ENCODE data around the gene ABCC8. TPM values are rescaled to one million over a fixed set of nuclear protein-coding genes. Genes with fewer than 3 reads are reported as not detected.

The ABCC8 gene
- total and polyA plus RNA-seq, 10 of the 15 experiments (the other 5 are each of a cell fraction or from before 2014, with no cell fraction given): not detected

- TF ChIP-seq POLR2AphosphoS2 (IDR thresholded peaks at IDR 0.05; ENCODE audit: low read depth, low read length) (no peak), ZNF217 (IDR thresholded peaks at IDR 0.05) (no peak), MTA3 (IDR thresholded peaks at IDR 0.05; ENCODE audit: borderline replicate concordance, low read length) (no peak), NR2F1 (conservative IDR thresholded peaks at IDR 0.05) (no peak), HDAC2 (IDR thresholded peaks at IDR 0.05) (no peak), YBX1 (IDR thresholded peaks at IDR 0.05) (no peak)
- TF ChIP-seq, protein P1, sequence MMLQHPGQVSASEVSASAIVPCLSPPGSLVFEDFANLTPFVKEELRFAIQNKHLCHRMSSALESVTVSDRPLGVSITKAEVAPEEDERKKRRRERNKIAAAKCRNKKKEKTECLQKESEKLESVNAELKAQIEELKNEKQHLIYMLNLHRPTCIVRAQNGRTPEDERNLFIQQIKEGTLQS (IDR thresholded peaks at IDR 0.05; ENCODE audit: borderline replicate concordance, extremely low read depth, low read depth, low read length): no peak
Observed at GRCh38 chr11:17513853-17514252, 37.2 kb upstream of the ABCC8 start (continued).

DNA sequence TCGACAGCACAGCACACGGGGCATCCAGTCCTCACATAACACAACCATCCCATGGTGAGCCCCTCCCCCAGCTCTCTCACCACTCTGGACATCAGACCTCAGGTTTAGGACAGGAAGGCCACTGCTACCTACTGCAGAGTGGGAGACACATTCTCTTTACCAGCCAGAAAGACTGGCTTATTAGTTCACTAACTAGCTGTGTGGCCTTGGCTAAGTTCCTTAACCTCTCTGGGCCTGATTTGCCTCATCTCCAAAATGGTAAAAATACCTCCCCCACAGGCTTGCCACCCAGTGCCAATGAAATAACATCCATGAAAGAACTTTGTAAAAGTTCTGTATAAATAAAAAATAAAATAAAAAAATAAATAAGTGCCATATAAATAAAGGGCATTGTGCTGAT is 35.5 kb upstream of the ABCC8 start:
- FAIRE-seq: no peak
- POLR2A ChIA-PET: no interaction called here
- no peak for DNase-seq (ENCODE audit: low read depth, low spot score)
- 0% methylated on average over 2 of the region's 2 CpGs for WGBS (ENCODE audit: insufficient coverage, insufficient replicate concordance, low lambda C conversion rate, missing lambda C conversion rate)
- RAD21 ChIA-PET (ENCODE audit: unreplicated experiment): no interaction called here
- H2AFZ ChIP-seq (ENCODE audit: control insufficient read depth, low read depth, low read length): no peak overlapping the region
- intact Hi-C loops (cut with micrococcal nuclease; ENCODE audit: unreplicated experiment) (no loop called here), in situ Hi-C loops (cut with MboI) (no loop called here)
- H3K27ac ChIP-seq (ENCODE audit: control insufficient read depth, insufficient read depth): no peak overlapping the region
- SMC1A ChIA-PET (ENCODE audit: uncharacterized antibody, unreplicated experiment): interaction anchor here (1.3 to 1.9 kb wide), 2 partner anchors 109 to 128 kb away, joined by 3 to 4 read pairs; no protein-coding TSS in a partner anchor
- no peak overlapping the region for H3K4me2 ChIP-seq (ENCODE audit: control insufficient read depth, insufficient read depth)
- no peaks in the 10 kb centered on the region for H3K36me3 ChIP-seq (ENCODE audit: control insufficient read depth in 2 of 2, insufficient read depth in 2 of 2, low read length in 1 of 2)
- no peaks in the 10 kb centered on the region for H3K79me2 ChIP-seq (ENCODE audit: control insufficient read depth, insufficient read depth, low read length)
- H3K27me3 ChIP-seq (replicated peaks in 1 of 2; ENCODE audit: control insufficient read depth in 2 of 2, insufficient read depth in 2 of 2, low read length in 1 of 2): peaks cover 0 to 2% of the 10 kb centered on the region in 2 experiments; a peak in 2 of 4 replicates
- TF ChIP-seq IKZF1 (conservative IDR thresholded peaks at IDR 0.05) (no peak), EZH2 (IDR thresholded peaks at IDR 0.05; ENCODE audit: borderline replicate concordance, control insufficient read depth, low read depth, low read length) (no peak), RAD21 (IDR thresholded peaks at IDR 0.05; ENCODE audit: insufficient read depth, low read depth, low read length) (no peak), IRF4 (IDR thresholded peaks at IDR 0.05; ENCODE audit: low read depth, low read length) (no peak)
- H4K20me1 ChIP-seq (ENCODE audit: control insufficient read depth, insufficient read depth): no peaks in the 10 kb centered on the region; the same call in 1 of the 2 replicates
- no peak for ATAC-seq
- BruUV-seq (replicated peaks): no TSS peak
- no peak overlapping the region for H3K9ac ChIP-seq (ENCODE audit: control insufficient read depth, insufficient read depth, low read length)
- no peaks in the 10 kb centered on the region for H3K4me1 ChIP-seq (ENCODE audit: control insufficient read depth, insufficient read depth, low read length)
- H3K9me3 ChIP-seq (replicated peaks; ENCODE audit: control insufficient read depth, insufficient read depth, low read length): no peaks in the 10 kb centered on the region
- CTCF ChIA-PET: interaction anchor here (1.1 to 2.3 kb wide), 3 partner anchors 16 to 128 kb away, joined by 3 to 11 read pairs (median 4); no protein-coding TSS in a partner anchor
- H3K4me3 ChIP-seq: no peak overlapping the region
